ENCODE data around the gene TRIP13. TPM values are rescaled to one million over a fixed set of nuclear protein-coding genes. Genes with fewer than 3 reads are reported as not detected.
A peak's percentile ranks its signal among the peaks of the same experiment; 100 is the strongest.

TRIP13 gene
- total and polyA plus RNA-seq, 9 of the 15 experiments (the other 6 are each of a cell fraction or from before 2014, with no cell fraction given) = 24.1 to 116 (median 53.2) TPM

DNA sequence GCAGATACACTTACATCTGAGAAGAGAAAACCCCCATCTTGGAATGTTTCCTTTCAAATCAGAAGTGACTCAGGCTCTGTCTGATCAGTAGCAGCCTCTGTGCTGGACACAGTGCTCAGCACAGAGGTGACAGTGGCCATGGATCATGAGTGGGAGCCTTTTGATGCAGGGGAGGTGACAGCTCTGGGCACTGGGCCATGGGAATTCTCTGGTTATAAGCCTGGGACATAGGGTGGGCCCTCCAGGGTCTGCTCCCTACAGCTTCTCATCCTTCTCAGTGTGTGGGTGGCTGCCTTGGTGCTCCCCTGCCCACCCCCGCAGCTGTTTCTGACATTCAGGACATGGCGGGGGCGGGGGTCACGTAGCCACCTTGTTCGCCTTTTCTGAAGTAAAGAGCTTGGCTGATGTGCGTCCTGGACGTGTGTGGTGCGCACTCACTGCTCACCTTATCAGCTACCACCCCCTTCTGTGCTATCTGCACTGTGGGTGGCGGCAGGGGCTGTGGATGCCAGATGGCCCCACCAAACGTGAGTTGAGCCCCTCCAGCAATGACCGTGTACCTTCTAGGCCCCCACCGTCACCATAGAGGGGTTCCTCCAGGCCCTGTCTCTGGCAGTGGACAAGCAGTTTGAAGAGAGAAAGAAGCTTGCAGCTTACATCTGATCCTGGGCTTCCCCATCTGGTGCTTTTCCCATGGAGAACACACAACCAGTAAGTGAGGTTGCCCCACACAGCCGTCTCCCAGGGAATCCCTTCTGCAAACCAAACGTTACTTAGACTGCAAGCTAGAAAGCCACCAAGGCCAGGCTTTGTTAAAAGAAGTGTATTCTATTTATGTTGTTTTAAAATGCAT is 24.0 kb downstream of the TRIP13 start:
- no TSS peak for BruUV-seq (replicated peaks)
- Histone ChIP-seq H4K20me1 (replicated peaks; ENCODE audit: control insufficient read depth, insufficient read depth, low read length) (peaks cover 5% of the 10 kb centered on the region; the same call in 1 of the 2 replicates), H3K9me1 (ENCODE audit: control insufficient read depth, insufficient read depth, low read length) (peaks cover 5% of the 10 kb centered on the region), H3K4me2 (ENCODE audit: insufficient read depth, low read length) (no peak overlapping the region), H3K4me1 (replicated peaks in 1 of 2; ENCODE audit: control insufficient read depth in 2 of 2, insufficient read depth in 2 of 2, low read length in 2 of 2) (peaks cover 7 to 9% of the 10 kb centered on the region in 2 experiments; a peak in 3 of 5 replicates), H3K79me2 (ENCODE audit: control insufficient read depth, insufficient read depth, low read length) (no peaks in the 10 kb centered on the region), H3K9ac (ENCODE audit: insufficient read depth in 1 of 2, low read depth in 2 of 2, low read length in 2 of 2) (0 out of 4 replicates have a peak overlapping the region, but pooled peaks of 1 of the 2 experiments have one; percentile 31), H3K27me3 (ENCODE audit: control insufficient read depth in 2 of 2, insufficient read depth in 2 of 2, low read length in 2 of 2) (no peaks in the 10 kb centered on the region), H3K36me3 (ENCODE audit: control insufficient read depth, insufficient read depth, low read length) (peaks cover 76% of the 10 kb centered on the region; the same call in 2 of the 3 replicates), H3K9me3 (replicated peaks; ENCODE audit: control insufficient read depth, insufficient read depth, low read depth, low read length) (no peaks in the 10 kb centered on the region), H3K4me3 (no peak overlapping the region), H3K27ac (ENCODE audit: extremely low read depth, low read depth, low read length) (no peak overlapping the region), H2AFZ (ENCODE audit: low read depth, low read length) (no peak overlapping the region)
- intact Hi-C loops (cut with micrococcal nuclease) (no loop called here), in situ Hi-C loops (cut with MboI) (no loop called here)
- DNase-seq (ENCODE audit: extremely low read depth in 1 of 4, low spot score in 3 of 4) = peak in 2 of 4 experiments; percentile 37 to 49
- ChIA-PET CTCF (ENCODE audit: low intra/inter-chr PET ratio) (interaction anchor here (0.7 kb wide), 1 partner anchor 10 kb away, joined by 3 read pairs; no protein-coding TSS in a partner anchor), POLR2A (interaction anchor here (0.6 to 1.1 kb wide), 3 partner anchors 15 to 607 kb away, joined by 3 read pairs; no protein-coding TSS in a partner anchor)
- TF ChIP-seq CBFA2T3 (IDR thresholded peaks at IDR 0.05) = peak; percentile 41
- TF ChIP-seq SFPQ (IDR thresholded peaks at IDR 0.05; ENCODE audit: low read depth, low read length) = no peak
- no peak for TF ChIP-seq UBTF (IDR thresholded peaks at IDR 0.05; ENCODE audit: borderline replicate concordance in 1 of 2, low read depth in 2 of 2, low read length in 2 of 2)
- TF ChIP-seq EGR1 (conservative IDR thresholded peaks at IDR 0.05) = peak; percentile 33
- TF ChIP-seq MED1 (CRISPR knock-in tag; IDR thresholded peaks at IDR 0.05; ENCODE audit: borderline replicate concordance) = no peak
- no peak for FAIRE-seq
- ATAC-seq = no peak; the same call in 2 of the 3 replicates
- 76% methylated on average over 14 of the region's 14 CpGs for WGBS (ENCODE audit: insufficient coverage, low coverage, missing lambda C conversion rate)

All from K562 (cell line).